Colonic mucosa (tissue), 4 donors: ENCODE measurements around the gene GSTO1. TPM values are rescaled to one million over a fixed set of nuclear protein-coding genes. Genes with fewer than 3 reads are reported as not detected.

Experiments
- DNase-seq: peaks from one replicate; pipeline ENCODE4 v3.0.0-alpha.2; 2020
- H3K27ac ChIP-seq: fragments of 200-600 bp; one replicate; pipeline ENCODE4 v1.8.0; 2021
- H3K27me3 ChIP-seq: fragments of 200-600 bp; one replicate; pipeline ENCODE4 v1.8.0; 2021
- H3K36me3 ChIP-seq: fragments of 200-600 bp; one replicate; pipeline ENCODE4 v1.8.0; 2021
- H3K4me1 ChIP-seq: fragments of 200-600 bp; one replicate; pipeline ENCODE4 v1.8.0; 2021; ENCODE audit warnings: mild to moderate bottlenecking
- H3K4me3 ChIP-seq: fragments of 200-600 bp; one replicate; pipeline ENCODE4 v1.8.0; 2021
- H3K9ac ChIP-seq, 2 donors: one replicate each; pipeline ENCODE4 v1.7.0; 2013; ENCODE audit warnings: control low read depth in 2 of 2, low read depth in 2 of 2, low read length in 2 of 2
- H3K9me3 ChIP-seq: fragments of 200-600 bp; one replicate; pipeline ENCODE4 v1.8.0; 2021
- intact Hi-C: fragments of 100-400 bp; cut with DNase I; formaldehyde crosslinking; loops from one replicate; pipeline ENCODE4 v1.14.1; 2022
- total RNA-seq, 2 donors: library from RNA; stranded (reverse); fragmentation: NEBNext Ultra II Directional in 1 of 2; extraction: Animal tissue kit (Norgen Biotek cat#: 25700) in 1 of 2; gene quantifications; one replicate each; pipeline ENCODE4 v1.2.1, GENCODE V29; 2021
- TF ChIP-seq, protein P1 (sequence below): fragments of 200-600 bp; IDR thresholded peaks from one replicate; pipeline ENCODE4 v1.8.0; 2022; ENCODE audit warnings: antibody characterized with exemption, mild to moderate bottlenecking
- donor health status: healthy.
- donor health status: DM: no; HTN: no; CAD: no.
- donor health status: DM: no; HTN: no; CAD: no.

GSTO1 gene
- total RNA-seq, 2 donors from 2014 or later = 89.9 to 98.0 TPM

DNA sequence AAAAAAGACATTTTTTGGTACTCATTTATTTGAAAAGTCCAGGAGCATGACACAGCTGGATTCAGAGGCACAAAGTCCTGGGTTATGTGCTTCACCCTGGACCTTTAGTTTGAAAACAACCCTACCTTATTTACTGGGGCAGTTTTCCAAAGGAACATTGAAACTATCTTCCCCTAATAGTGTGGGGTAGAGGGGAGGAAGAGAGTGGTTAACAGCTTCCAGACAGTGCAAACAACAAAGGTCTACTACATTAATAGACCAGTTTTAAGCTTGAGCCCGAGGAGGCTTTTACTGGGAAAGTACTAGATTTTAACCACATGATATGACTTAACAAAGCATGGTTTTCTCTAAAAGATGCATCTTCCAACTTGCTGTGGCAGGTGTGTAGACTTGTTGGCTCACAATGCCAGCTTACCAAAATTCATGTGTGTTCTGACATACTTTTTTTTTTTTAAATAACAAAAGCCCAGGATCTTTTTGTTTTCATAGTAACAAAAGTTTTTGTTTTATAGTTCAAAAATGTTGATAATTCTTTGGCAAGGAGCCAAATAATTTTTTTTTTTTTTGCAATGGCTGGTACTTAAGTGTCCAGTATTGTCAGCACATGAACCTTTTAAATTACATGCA, 1.8 kb downstream of the GSTO1 start:
- Histone ChIP-seq H3K27ac (peak overlapping the region; percentile 98), H3K27me3 (no peaks in the 10 kb centered on the region), H3K9ac (no peak overlapping the region), H3K36me3 (peaks cover 18% of the 10 kb centered on the region), H3K4me3 (no peak overlapping the region), H3K4me1 (peaks cover 6% of the 10 kb centered on the region), H3K9me3 (no peaks in the 10 kb centered on the region)
- DNase-seq = no peak
- TF ChIP-seq, protein P1, sequence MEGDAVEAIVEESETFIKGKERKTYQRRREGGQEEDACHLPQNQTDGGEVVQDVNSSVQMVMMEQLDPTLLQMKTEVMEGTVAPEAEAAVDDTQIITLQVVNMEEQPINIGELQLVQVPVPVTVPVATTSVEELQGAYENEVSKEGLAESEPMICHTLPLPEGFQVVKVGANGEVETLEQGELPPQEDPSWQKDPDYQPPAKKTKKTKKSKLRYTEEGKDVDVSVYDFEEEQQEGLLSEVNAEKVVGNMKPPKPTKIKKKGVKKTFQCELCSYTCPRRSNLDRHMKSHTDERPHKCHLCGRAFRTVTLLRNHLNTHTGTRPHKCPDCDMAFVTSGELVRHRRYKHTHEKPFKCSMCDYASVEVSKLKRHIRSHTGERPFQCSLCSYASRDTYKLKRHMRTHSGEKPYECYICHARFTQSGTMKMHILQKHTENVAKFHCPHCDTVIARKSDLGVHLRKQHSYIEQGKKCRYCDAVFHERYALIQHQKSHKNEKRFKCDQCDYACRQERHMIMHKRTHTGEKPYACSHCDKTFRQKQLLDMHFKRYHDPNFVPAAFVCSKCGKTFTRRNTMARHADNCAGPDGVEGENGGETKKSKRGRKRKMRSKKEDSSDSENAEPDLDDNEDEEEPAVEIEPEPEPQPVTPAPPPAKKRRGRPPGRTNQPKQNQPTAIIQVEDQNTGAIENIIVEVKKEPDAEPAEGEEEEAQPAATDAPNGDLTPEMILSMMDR = no peak
- intact Hi-C loops = no loop called here

DNA sequence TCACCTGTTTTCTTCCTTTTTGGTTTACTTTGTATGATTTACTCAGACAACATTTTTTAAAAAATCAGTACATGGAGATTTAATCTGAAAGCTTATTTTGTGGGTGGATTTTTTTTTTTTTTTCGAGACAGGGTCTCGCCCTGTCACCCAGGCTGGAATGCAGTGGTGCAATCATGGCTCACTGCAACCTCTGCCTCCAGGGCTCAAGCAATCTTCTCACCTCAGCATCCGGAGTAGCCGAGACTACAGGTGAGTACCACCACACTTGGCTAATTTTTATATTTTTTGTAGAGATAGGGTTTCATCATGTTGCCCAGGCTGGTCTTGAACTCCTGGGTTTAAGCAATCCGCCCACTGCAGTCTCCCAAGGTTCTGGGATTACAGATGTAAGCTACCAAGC, 2.5 kb downstream of the GSTO1 start:
- Histone ChIP-seq H3K4me3 (no peak overlapping the region), H3K27me3 (no peaks in the 10 kb centered on the region), H3K27ac (no peak overlapping the region), H3K36me3 (peaks cover 22% of the 10 kb centered on the region), H3K9ac (no peak overlapping the region), H3K4me1 (peaks cover 6% of the 10 kb centered on the region), H3K9me3 (no peaks in the 10 kb centered on the region)
- TF ChIP-seq, protein P1 = no peak
- intact Hi-C loops = no loop called here
- no peak for DNase-seq

DNA sequence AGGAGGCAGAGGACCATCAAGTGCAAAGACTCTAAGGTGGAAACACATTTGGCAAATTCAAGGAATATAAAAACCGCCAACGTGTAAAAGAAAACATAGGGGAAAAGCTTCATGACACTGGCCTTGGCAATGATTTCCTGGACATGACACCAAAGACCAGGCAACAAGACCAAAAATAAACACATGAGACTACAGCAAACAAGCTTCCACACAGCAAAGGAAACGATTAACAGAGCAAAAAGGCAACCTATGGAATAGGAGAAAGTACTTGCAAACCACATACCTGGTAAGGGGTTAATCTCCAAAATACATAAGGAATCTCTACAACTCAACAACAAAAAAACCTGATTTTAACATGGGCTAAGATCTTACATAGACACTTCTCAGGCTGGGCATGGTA, 3.5 kb downstream of the GSTO1 start:
- intact Hi-C loops = no loop called here
- no peak for DNase-seq
- Histone ChIP-seq H3K36me3 (peaks cover 22% of the 10 kb centered on the region), H3K9me3 (no peaks in the 10 kb centered on the region), H3K4me3 (no peak overlapping the region), H3K27ac (no peak overlapping the region), H3K9ac (no peak overlapping the region), H3K27me3 (no peaks in the 10 kb centered on the region), H3K4me1 (peaks cover 6% of the 10 kb centered on the region)
- TF ChIP-seq, protein P1 = no peak

DNA sequence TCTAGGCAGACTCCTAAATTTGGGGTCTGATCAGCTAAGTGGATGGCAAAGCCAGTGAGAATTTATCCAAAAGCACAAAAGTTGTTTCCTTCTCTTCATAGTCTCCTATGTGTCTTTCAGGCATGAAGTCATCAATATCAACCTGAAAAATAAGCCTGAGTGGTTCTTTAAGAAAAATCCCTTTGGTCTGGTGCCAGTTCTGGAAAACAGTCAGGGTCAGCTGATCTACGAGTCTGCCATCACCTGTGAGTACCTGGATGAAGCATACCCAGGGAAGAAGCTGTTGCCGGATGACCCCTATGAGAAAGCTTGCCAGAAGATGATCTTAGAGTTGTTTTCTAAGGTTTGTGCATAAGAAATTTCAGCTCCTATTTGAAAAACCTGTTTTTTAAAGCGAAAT, 4.8 kb downstream of the GSTO1 start:
- Histone ChIP-seq H3K27me3 (no peaks in the 10 kb centered on the region), H3K27ac (no peak overlapping the region), H3K9ac (no peak overlapping the region), H3K4me1 (peaks cover under 1% of the 10 kb centered on the region), H3K9me3 (no peaks in the 10 kb centered on the region), H3K4me3 (no peak overlapping the region), H3K36me3 (peaks cover 22% of the 10 kb centered on the region)
- no peak for DNase-seq
- TF ChIP-seq, protein P1 = no peak
- intact Hi-C loops = no loop called here

DNA sequence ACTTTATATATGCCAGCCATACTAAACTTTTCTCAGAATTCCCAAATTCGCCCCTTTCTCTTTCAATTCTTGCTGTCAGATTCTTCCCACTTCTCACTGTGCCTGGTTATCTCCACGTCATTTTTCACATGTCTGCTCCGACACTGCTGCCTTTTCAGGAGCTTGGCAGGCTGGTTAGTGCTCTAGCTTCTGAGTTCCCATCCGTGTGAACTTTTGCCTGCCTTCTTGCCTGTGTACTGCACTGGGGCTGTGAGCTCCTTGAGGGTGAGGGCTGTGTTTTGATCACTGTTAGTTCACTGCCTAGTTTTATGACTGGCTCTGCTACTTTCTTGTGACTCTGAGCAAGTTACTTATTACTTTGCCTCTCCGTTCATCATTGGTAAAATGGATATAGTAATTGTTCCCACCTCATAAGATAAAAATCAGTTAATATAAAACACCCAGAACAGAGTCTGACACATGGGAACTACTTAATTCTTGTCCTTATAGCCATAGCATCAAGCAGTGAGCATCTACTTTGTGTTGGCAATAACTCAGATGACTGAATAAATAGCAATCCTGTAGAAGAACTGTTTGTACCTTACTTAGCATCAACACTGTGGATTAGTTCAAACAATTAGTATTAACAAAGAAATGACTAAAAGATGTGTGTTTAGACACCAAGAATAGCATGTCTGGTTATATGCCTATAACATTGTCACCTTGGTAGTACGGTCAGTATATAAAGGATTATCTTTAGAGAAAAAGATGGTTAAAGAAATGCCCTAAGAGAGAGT, 5.5 kb downstream of the GSTO1 start:
- Histone ChIP-seq H3K27me3 (no peaks in the 10 kb centered on the region), H3K4me3 (no peak overlapping the region), H3K36me3 (peaks cover 22% of the 10 kb centered on the region), H3K9me3 (no peaks in the 10 kb centered on the region), H3K27ac (peak overlapping the region; percentile 15), H3K9ac (no peak overlapping the region), H3K4me1 (no peaks in the 10 kb centered on the region)
- no peak for DNase-seq
- intact Hi-C loops = no loop called here
- TF ChIP-seq, protein P1 = no peak
